HG03565 (cell line): ENCODE results near the gene ENPP1.
"Not testable (repeated sequence)": the region's sequence is repeated elsewhere in the genome, so short reads cannot be mapped to it uniquely, and the experiment has no call there.

Experiments used
- ATAC-seq: cut with Tn5 transposase; IDR thresholded peaks from one replicate; pipeline ENCODE4 v1.9.1; 2021; ENCODE audit warnings: mild to moderate bottlenecking, moderate library complexity; ENCODE audit not compliant: unreplicated experiment

ENPP1 gene

GRCh38 chr6:131911951-131912350, 104.1 kb downstream of the ENPP1 start:
- ATAC-seq: no peak

GRCh38 chr6:131914234-131914633, 106.4 kb downstream of the ENPP1 start:
- no peak for ATAC-seq

GRCh38 chr6:131914967-131915751, 107.3 kb downstream of the ENPP1 start:
- ATAC-seq: peak; percentile 84

GRCh38 chr6:131916091-131916796, 108.4 kb downstream of the ENPP1 start:
- ATAC-seq: not testable (repeated sequence)

- ATAC-seq: no peak
These were observed 109.0 kb downstream of the ENPP1 start for GRCh38 chr6:131916847-131917246.

GRCh38 chr6:131917318-131917717, 109.5 kb downstream of the ENPP1 start:
- ATAC-seq: no peak

- ATAC-seq: no peak
These were observed 110.2 kb downstream of the ENPP1 start for GRCh38 chr6:131917763-131918649.

GRCh38 chr6:131918650-131919355, 111.0 kb downstream of the ENPP1 start:
- ATAC-seq: no peak

GRCh38 chr6:131920656-131921055, 112.8 kb downstream of the ENPP1 start:
- ATAC-seq: no peak

- peak; percentile 45 for ATAC-seq
These were observed 115.5 kb downstream of the ENPP1 start for GRCh38 chr6:131923356-131923755.

- no peak for ATAC-seq
These were observed 117.2 kb downstream of the ENPP1 start for GRCh38 chr6:131924881-131925474.

- ATAC-seq: no peak
These were observed 121.4 kb downstream of the ENPP1 start for GRCh38 chr6:131929264-131929663.

- ATAC-seq: no peak
These were observed 122.2 kb downstream of the ENPP1 start for GRCh38 chr6:131929976-131930375.

GRCh38 chr6:131931063-131931750, 123.4 kb downstream of the ENPP1 start:
- ATAC-seq: no peak

GRCh38 chr6:131936156-131936555, 128.3 kb downstream of the ENPP1 start:
- ATAC-seq: no peak

- ATAC-seq: no peak
These were observed 129.4 kb downstream of the ENPP1 start for GRCh38 chr6:131937226-131937625.

- no peak for ATAC-seq
These were observed 130.1 kb downstream of the ENPP1 start for GRCh38 chr6:131937703-131938631.
